Kidney (tissue), 14 donors: ENCODE measurements around the gene GABBR2. TPM values are rescaled to one million over a fixed set of nuclear protein-coding genes. Genes with fewer than 3 reads are reported as not detected.

ENCODE experiments used
- DNase-seq, 5 donors: peaks; one replicate each; pipeline ENCODE4 v3.0.0-alpha.2; 2013 to 2020
- FAIRE-seq: peaks from 2 replicates; lab custom pipeline; 2012; peaks lifted over from hg19 to GRCh38; lab: Jason Lieb, UNC
- H3K27ac ChIP-seq, 2 donors: one replicate each; pipeline ENCODE4 v1.7.0; 2013; ENCODE audit warnings: low read depth in 2 of 2, low read length in 2 of 2, inconsistent platforms in 1 of 2
- H3K27me3 ChIP-seq: one replicate; pipeline ENCODE4 v1.7.1; 2013; ENCODE audit warnings: low read length, inconsistent platforms; ENCODE audit not compliant: control insufficient read depth, insufficient read depth
- H3K36me3 ChIP-seq, 3 donors: one replicate each; pipeline versions ENCODE4 v1.7.0 to v1.7.1; 2013; ENCODE audit warnings: low read length in 3 of 3, control low read depth in 1 of 3, inconsistent platforms in 1 of 3; ENCODE audit not compliant: insufficient read depth in 3 of 3, control insufficient read depth in 2 of 3
- H3K4me1 ChIP-seq, 3 donors: one replicate each; pipeline versions ENCODE4 v1.7.0 to v1.7.1; 2013; ENCODE audit warnings: low read length in 3 of 3, inconsistent platforms in 1 of 3, low read depth in 1 of 3; ENCODE audit not compliant: control insufficient read depth in 2 of 3, insufficient read depth in 2 of 3
- H3K4me3 ChIP-seq, 3 donors: one replicate each; pipeline versions ENCODE4 v1.7.0 to v1.8.1; 2013; ENCODE audit warnings: low read length in 3 of 3, control low read depth in 1 of 3, inconsistent platforms in 1 of 3
- H3K9ac ChIP-seq, 3 donors: one replicate each; pipeline versions ENCODE4 v1.7.0 to v1.7.1; 2013; ENCODE audit warnings: low read length in 3 of 3, control low read depth in 1 of 3, inconsistent platforms in 1 of 3
- H3K9me3 ChIP-seq, 3 donors: one replicate each; pipeline versions ENCODE4 v1.7.0 to v1.7.1; 2013; ENCODE audit warnings: low read length in 3 of 3, control low read depth in 1 of 3, inconsistent platforms in 1 of 3; ENCODE audit not compliant: control insufficient read depth in 2 of 3, insufficient read depth in 1 of 3
- CTCF ChIP-seq: IDR thresholded peaks from 3 replicates; pipeline ENCODE4 v1.5.1; 2012; ENCODE audit warnings: mild to moderate bottlenecking, moderate library complexity, borderline replicate concordance; ENCODE audit not compliant: insufficient read depth; ENCODE audit errors: extremely low read depth
- intact Hi-C: fragments of 100-400 bp; cut with DNase I; formaldehyde crosslinking; loops from one replicate; pipeline ENCODE4 v1.11.1; 2022
- polyA plus RNA-seq: library from polyadenylated mRNA; stranded (reverse); fragments of 350-450 nt; fragmentation: Illumina TruSeq; extraction: RNeasy Lipid Tissue Mini Kit (QIAGEN cat#74804); gene quantifications from one replicate; pipeline ENCODE4 v1.2.3, GENCODE V29; 2014; ENCODE audit warnings: low read depth, low replicate concordance; ENCODE audit not compliant: insufficient read depth
- total RNA-seq: library from RNA; stranded (reverse); fragmentation: NEBNext Ultra II Directional; extraction: Animal tissue kit (Norgen Biotek cat#: 25700); gene quantifications from one replicate; pipeline ENCODE4 v1.2.1, GENCODE V29; 2021
- donor health status: control.
- donor health status: control.
- donor health status: control.
- donor health status: control.
- donor health status: control.
- donor health status: DM: yes; HTN: yes; CAD: no.
- donor health status: Normal renal cell carcinoma (clear cell type).

GABBR2 gene
- total and polyA plus RNA-seq, 2 donors from 2014 or later = 0.06 TPM; not detected in 1

GRCh38 chr9:98359569-98359968 is 349.2 kb downstream of the GABBR2 start:
- Histone ChIP-seq H3K9me3 (no peaks in the 10 kb centered on the region), H3K36me3 (no peaks in the 10 kb centered on the region), H3K4me3 (no peak overlapping the region), H3K27ac (no peak overlapping the region), H3K4me1 (no peaks in the 10 kb centered on the region), H3K27me3 (no peaks in the 10 kb centered on the region), H3K9ac (no peak overlapping the region)
- no peak for FAIRE-seq
- DNase-seq = no peak
- TF ChIP-seq CTCF = no peak
- intact Hi-C loops = no loop called here

GRCh38 chr9:98357921-98358535 is 350.7 kb downstream of the GABBR2 start:
- no peaks in the 10 kb centered on the region for H3K27me3 ChIP-seq
- no peak for FAIRE-seq
- no peak for TF ChIP-seq CTCF

GRCh38 chr9:98356953-98357690 is 351.6 kb downstream of the GABBR2 start:
- H3K9ac ChIP-seq = no peak overlapping the region
- no peaks in the 10 kb centered on the region for H3K27me3 ChIP-seq
- H3K27ac ChIP-seq = no peak overlapping the region
- no peak for FAIRE-seq
- H3K9me3 ChIP-seq = no peaks in the 10 kb centered on the region
- H3K4me1 ChIP-seq = no peaks in the 10 kb centered on the region
- peak in 3 of 5 donors; percentile 37 to 62 (median 50) for DNase-seq
- intact Hi-C loops = no loop called here
- no peak overlapping the region for H3K4me3 ChIP-seq
- no peak for TF ChIP-seq CTCF
- no peaks in the 10 kb centered on the region for H3K36me3 ChIP-seq

More at GRCh38 chr9:98357921-98358535, 350.7 kb downstream of the GABBR2 start:
- no peaks in the 10 kb centered on the region for H3K9me3 ChIP-seq
- H3K36me3 ChIP-seq = no peaks in the 10 kb centered on the region
- peak in 1 of 5 donors; percentile 38 for DNase-seq
- no peak overlapping the region for H3K27ac ChIP-seq
- no peak overlapping the region for H3K9ac ChIP-seq
- no peaks in the 10 kb centered on the region for H3K4me1 ChIP-seq
- intact Hi-C loops = no loop called here
- no peak overlapping the region for H3K4me3 ChIP-seq
